Measurements from ENCODE around the gene LHX3. TPM values are rescaled to one million over a fixed set of nuclear protein-coding genes. Genes with fewer than 3 reads are reported as not detected.

LHX3 gene
- polyA plus RNA-seq, 2 of the 4 experiments (the other 2 are of a cell fraction) = 0.03 TPM; not detected in 1

DNA sequence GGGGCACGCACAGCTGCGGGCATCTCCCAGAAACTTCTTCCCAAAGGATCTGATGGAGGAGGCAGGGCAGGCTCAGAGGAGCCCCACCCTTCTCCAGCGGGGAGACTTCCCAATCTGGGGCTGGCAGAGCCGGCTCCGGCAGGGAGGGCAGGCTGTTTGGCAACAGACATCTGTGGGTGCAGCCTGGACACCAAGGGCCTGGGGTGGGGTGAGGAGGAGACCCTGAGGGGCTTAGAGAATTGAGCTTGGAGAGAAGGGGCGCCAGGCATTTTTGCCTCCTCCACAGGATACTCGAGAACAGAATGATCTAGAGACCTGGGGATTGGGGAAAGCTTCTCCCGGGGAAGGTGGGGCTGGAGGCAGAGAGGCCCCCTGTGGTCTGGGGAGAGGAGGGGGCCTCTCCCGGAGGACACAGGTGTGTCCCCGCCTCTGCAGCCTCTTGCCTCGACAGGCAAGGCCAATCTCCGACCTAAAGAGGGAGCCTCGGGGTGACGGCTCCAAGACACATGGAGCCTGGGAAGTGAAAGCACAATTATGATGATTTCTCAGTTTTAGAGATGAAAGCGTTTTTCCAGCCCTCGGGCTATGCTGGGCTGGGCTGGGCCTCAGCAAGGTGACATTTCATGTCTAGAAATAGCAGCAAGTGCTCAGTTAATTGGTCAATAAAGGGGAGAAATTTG, 8.4 kb downstream of the LHX3 start (continued):
- TF ChIP-seq, protein P1, sequence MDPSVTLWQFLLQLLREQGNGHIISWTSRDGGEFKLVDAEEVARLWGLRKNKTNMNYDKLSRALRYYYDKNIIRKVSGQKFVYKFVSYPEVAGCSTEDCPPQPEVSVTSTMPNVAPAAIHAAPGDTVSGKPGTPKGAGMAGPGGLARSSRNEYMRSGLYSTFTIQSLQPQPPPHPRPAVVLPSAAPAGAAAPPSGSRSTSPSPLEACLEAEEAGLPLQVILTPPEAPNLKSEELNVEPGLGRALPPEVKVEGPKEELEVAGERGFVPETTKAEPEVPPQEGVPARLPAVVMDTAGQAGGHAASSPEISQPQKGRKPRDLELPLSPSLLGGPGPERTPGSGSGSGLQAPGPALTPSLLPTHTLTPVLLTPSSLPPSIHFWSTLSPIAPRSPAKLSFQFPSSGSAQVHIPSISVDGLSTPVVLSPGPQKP (IDR thresholded peaks at IDR 0.05; ENCODE audit: low read depth, low read length) = no peak

DNA sequence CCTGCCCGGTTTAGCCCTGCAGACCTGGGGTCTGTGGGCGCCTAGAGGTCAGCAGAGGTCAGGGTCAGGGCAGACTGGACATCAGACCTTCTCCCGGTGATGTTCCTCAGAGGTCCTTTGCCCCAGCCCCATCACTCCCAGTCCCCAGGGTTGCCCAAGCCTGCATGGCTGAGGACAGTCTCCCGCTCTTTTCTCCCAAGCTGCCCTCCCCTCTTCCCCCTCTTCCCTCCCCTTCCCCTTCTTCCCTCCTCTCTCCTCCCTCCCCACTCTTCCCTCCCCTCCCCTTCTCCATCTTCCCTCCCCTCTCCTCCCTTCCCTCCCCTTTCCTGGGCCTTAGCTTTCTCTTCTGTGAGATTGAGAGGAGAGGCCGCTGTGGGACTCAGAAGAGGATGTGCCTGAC, 10.4 kb downstream of the LHX3 start:
- Histone ChIP-seq H3K9me3 (no peaks in the 10 kb centered on the region), H3K27ac (no peak overlapping the region), H3K4me1 (peaks cover 17% of the 10 kb centered on the region), H3K4me3 (no peak overlapping the region), H3K4me2 (no peak overlapping the region)
- FAIRE-seq = no peak
- POLR2A ChIA-PET = no interaction called here
- no peak for TF ChIP-seq HEYL (CRISPR knock-in tag; IDR thresholded peaks at IDR 0.05)
- no peak for TF ChIP-seq FOXS1 (CRISPR knock-in tag; IDR thresholded peaks at IDR 0.05)
- TF ChIP-seq, protein P2, sequence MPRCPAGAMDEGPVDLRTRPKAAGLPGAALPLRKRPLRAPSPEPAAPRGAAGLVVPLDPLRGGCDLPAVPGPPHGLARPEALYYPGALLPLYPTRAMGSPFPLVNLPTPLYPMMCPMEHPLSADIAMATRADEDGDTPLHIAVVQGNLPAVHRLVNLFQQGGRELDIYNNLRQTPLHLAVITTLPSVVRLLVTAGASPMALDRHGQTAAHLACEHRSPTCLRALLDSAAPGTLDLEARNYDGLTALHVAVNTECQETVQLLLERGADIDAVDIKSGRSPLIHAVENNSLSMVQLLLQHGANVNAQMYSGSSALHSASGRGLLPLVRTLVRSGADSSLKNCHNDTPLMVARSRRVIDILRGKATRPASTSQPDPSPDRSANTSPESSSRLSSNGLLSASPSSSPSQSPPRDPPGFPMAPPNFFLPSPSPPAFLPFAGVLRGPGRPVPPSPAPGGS (IDR thresholded peaks at IDR 0.05) = no peak
- TF ChIP-seq EP300 (IDR thresholded peaks at IDR 0.05) = no peak
- TF ChIP-seq MAFK (IDR thresholded peaks at IDR 0.05; ENCODE audit: partially characterized antibody) = no peak
- TF ChIP-seq, protein P3, sequence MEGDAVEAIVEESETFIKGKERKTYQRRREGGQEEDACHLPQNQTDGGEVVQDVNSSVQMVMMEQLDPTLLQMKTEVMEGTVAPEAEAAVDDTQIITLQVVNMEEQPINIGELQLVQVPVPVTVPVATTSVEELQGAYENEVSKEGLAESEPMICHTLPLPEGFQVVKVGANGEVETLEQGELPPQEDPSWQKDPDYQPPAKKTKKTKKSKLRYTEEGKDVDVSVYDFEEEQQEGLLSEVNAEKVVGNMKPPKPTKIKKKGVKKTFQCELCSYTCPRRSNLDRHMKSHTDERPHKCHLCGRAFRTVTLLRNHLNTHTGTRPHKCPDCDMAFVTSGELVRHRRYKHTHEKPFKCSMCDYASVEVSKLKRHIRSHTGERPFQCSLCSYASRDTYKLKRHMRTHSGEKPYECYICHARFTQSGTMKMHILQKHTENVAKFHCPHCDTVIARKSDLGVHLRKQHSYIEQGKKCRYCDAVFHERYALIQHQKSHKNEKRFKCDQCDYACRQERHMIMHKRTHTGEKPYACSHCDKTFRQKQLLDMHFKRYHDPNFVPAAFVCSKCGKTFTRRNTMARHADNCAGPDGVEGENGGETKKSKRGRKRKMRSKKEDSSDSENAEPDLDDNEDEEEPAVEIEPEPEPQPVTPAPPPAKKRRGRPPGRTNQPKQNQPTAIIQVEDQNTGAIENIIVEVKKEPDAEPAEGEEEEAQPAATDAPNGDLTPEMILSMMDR (IDR thresholded peaks at IDR 0.05) = no peak
- TF ChIP-seq HOXB13 (CRISPR knock-in tag; IDR thresholded peaks at IDR 0.05; ENCODE audit: low read depth) = no peak
- no peak for TF ChIP-seq RARB (CRISPR knock-in tag; IDR thresholded peaks at IDR 0.05)
- TF ChIP-seq, protein P4, sequence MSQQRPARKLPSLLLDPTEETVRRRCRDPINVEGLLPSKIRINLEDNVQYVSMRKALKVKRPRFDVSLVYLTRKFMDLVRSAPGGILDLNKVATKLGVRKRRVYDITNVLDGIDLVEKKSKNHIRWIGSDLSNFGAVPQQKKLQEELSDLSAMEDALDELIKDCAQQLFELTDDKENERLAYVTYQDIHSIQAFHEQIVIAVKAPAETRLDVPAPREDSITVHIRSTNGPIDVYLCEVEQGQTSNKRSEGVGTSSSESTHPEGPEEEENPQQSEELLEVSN (IDR thresholded peaks at IDR 0.05; ENCODE audit: borderline replicate concordance, low read depth) = no peak
- TF ChIP-seq, protein P1 (IDR thresholded peaks at IDR 0.05; ENCODE audit: low read depth, low read length) = no peak
- no peak for TF ChIP-seq KDM5A (IDR thresholded peaks at IDR 0.05)
- 22% methylated on average over 5 of the region's 5 CpGs for WGBS (ENCODE audit: missing lambda C conversion rate)
- peak in 1 of 2 experiments; percentile 36 for DNase-seq (ENCODE audit: low read depth in 1 of 2, low spot score in 1 of 2)
- ATAC-seq = no peak
- CTCF ChIA-PET = interaction anchor here (1.4 kb wide), 1 partner anchor 48 kb away, joined by 3 read pairs; no protein-coding TSS in a partner anchor

DNA sequence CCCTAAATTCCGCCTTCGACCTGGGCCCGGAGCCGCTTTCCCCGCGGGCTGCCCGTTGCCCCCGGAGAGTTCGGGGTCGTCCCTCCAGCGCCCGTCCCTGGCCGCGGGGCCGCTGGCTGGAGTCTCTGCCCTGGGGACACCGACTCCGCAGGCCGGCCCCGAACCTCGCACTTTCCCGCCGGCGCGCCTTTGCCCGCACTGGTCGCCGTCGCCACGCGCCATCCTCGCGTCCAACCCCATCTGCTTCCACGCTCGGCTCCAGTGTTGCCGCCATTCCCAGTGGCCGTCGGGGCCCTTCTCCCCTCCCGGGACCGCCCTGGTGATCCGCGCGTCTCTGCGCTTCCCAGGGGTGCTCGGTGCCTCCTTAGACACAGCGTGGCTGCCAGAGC, 11.0 kb downstream of the LHX3 start:
- Histone ChIP-seq H3K4me2 (peak overlapping the region; percentile 86), H3K4me3 (peak overlapping the region; percentile 36), H3K4me1 (peaks cover 17% of the 10 kb centered on the region), H3K9me3 (no peaks in the 10 kb centered on the region), H3K27ac (peak overlapping the region in 1 of 2 experiments; percentile 71; a peak in 1 of 6 replicates)
- WGBS (ENCODE audit: missing lambda C conversion rate) = no CpG with 5 or more reads among the region's 45 CpGs
- FAIRE-seq (no peak), ATAC-seq (peak in 1 of 2 experiments; percentile 14; a peak in 3 of 6 replicates), DNase-seq (ENCODE audit: low read depth in 1 of 2, low spot score in 1 of 2) (no peak)
- TF ChIP-seq FOXS1 (CRISPR knock-in tag; IDR thresholded peaks at IDR 0.05) (no peak), FOSB (CRISPR knock-in tag; IDR thresholded peaks at IDR 0.05) (no peak), RARB (CRISPR knock-in tag; IDR thresholded peaks at IDR 0.05) (no peak), HOXB13 (CRISPR knock-in tag; IDR thresholded peaks at IDR 0.05; ENCODE audit: low read depth) (no peak), CBX8 (IDR thresholded peaks at IDR 0.05) (no peak), CBX2 (IDR thresholded peaks at IDR 0.05; ENCODE audit: borderline replicate concordance, low read depth) (no peak), KDM1A (IDR thresholded peaks at IDR 0.05; ENCODE audit: low read depth) (no peak), MAZ (IDR thresholded peaks at IDR 0.05; ENCODE audit: borderline replicate concordance, low read depth, low read length) (no peak), TFCP2L1 (CRISPR knock-in tag; IDR thresholded peaks at IDR 0.05) (no peak)
- TF ChIP-seq, protein P4 (IDR thresholded peaks at IDR 0.05; ENCODE audit: borderline replicate concordance, low read depth) = peak; percentile 76; the same call in 1 of the 2 replicates
- TF ChIP-seq, protein P5, sequence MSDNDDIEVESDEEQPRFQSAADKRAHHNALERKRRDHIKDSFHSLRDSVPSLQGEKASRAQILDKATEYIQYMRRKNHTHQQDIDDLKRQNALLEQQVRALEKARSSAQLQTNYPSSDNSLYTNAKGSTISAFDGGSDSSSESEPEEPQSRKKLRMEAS (IDR thresholded peaks at IDR 0.05) = peak; percentile 33; the same call in 1 of the 2 replicates
- ChIA-PET CTCF (no interaction called here), POLR2A (no interaction called here)
